Body of pancreas (tissue), 4 donors: ENCODE results near the gene GPATCH2.

ENCODE experiments used
- CTCF ChIP-seq, 7 experiments: fragments of 450-650 bp in 4 of 7; fragments of 200-600 bp in 3 of 7; sonication (generic) in 3 of 7; IDR thresholded peaks; one replicate each; pipeline ENCODE4 v1.5.1; 2016 to 2019; ENCODE audit warnings: antibody characterized with exemption in 7 of 7
- POLR2A ChIP-seq, 3 donors: fragments of 450-650 bp; IDR thresholded peaks; one replicate each; pipeline ENCODE4 v1.6.1; 2016; ENCODE audit warnings: antibody characterized with exemption in 3 of 3, mild to moderate bottlenecking in 2 of 3

- TF ChIP-seq CTCF (IDR thresholded peaks at IDR 0.05) (no peak), POLR2A (IDR thresholded peaks at IDR 0.05) (no peak)
Measured at GRCh38 chr1:217585577-217585976, 45.3 kb downstream of the GPATCH2 start.
